K562 (cell line): ENCODE data around the gene KBTBD12. TPM values are rescaled to one million over a fixed set of nuclear protein-coding genes. Genes with fewer than 3 reads are reported as not detected.

Source experiments
- ATAC-seq: fragments of 200-7000 bp; cut with Tn5 transposase; 3 replicates; pipeline ENCODE4 v1.9.1; 2020; ENCODE audit warnings: moderate library complexity
- BruUV-seq: library from RNA; stranded (reverse); fragments of 400-500 nt; replicated peaks from 2 replicates; lab custom pipeline; 2021; lab: Mats Ljungman, UMichigan
- CTCF ChIA-PET: fragments of 300-600 bp; formaldehyde crosslinking; extraction: SDS; loops from one replicate; lab custom pipeline; 2021; ENCODE audit warnings: low intra/inter-chr PET ratio; lab: Yijun Ruan, JAX
- POLR2A ChIA-PET: fragments of 300-600, 350-650 bp; sonication (Branson Sonifier 250); formaldehyde crosslinking; extraction: SDS; loops from one replicate; lab custom pipeline; 2021; ENCODE audit warnings: antibody characterized with exemption, inconsistent platforms; lab: Yijun Ruan, JAX
- DNase-seq, 4 experiments: peaks; one replicate each; pipeline versions ENCODE4 v3.0.0 to v3.0.0-alpha.2; 2011 to 2018; ENCODE audit warnings: low spot score in 3 of 4, mixed read lengths in 3 of 4; ENCODE audit errors: extremely low read depth in 1 of 4
- FAIRE-seq: peaks from 2 replicates; lab custom pipeline; 2011; peaks lifted over from hg19 to GRCh38; lab: Jason Lieb, UNC
- H2AFZ ChIP-seq: 2 replicates; pipeline ENCODE4 v1.6.0; 2011; ENCODE audit warnings: low read depth, low read length, control low read depth, inconsistent platforms
- H3K27ac ChIP-seq: fragments of 200-600 bp; 3 replicates; pipeline ENCODE4 v1.8.0; 2011; ENCODE audit warnings: low read depth, mild to moderate bottlenecking, control low read depth, inconsistent platforms, low read length, moderate library complexity, mixed read lengths; ENCODE audit errors: extremely low read depth
- H3K27me3 ChIP-seq, 2 experiments: fragments of 300-600 bp in 1 of 2; 2 replicates in 1 of 2; 3 replicates in 1 of 2; pipeline versions ENCODE4 v1.6.0 to v1.8.0; 2011; ENCODE audit warnings: inconsistent platforms in 2 of 2, low read length in 2 of 2, mild to moderate bottlenecking in 1 of 2, mixed read lengths in 1 of 2, moderate library complexity in 1 of 2; ENCODE audit not compliant: control insufficient read depth in 2 of 2, insufficient read depth in 2 of 2
- H3K36me3 ChIP-seq: fragments of 300-600 bp; 3 replicates; pipeline ENCODE4 v1.8.0; 2011; ENCODE audit warnings: mild to moderate bottlenecking, low read length, inconsistent platforms; ENCODE audit not compliant: control insufficient read depth, insufficient read depth
- H3K4me1 ChIP-seq, 2 experiments: fragments of 200-600 bp in 1 of 2; replicated peaks in 1 of 2; 2 replicates in 1 of 2; 3 replicates in 1 of 2; pipeline versions ENCODE4 v1.5.1 to v1.8.0; 2011; ENCODE audit warnings: inconsistent platforms in 2 of 2, low read length in 2 of 2, mild to moderate bottlenecking in 1 of 2, mixed read lengths in 1 of 2, moderate library complexity in 1 of 2; ENCODE audit not compliant: control insufficient read depth in 2 of 2, insufficient read depth in 2 of 2
- H3K4me2 ChIP-seq: 2 replicates; pipeline ENCODE4 v1.6.1; 2011; ENCODE audit warnings: low read length, control low read depth, inconsistent platforms, mixed read lengths; ENCODE audit not compliant: insufficient read depth
- H3K4me3 ChIP-seq: fragments of 200-600 bp; sonication (generic), shearing (Covaris generic); 2 replicates; pipeline ENCODE4 v1.5.1; 2016; ENCODE audit warnings: control low read depth, inconsistent platforms
- H3K79me2 ChIP-seq: fragments of 200-600 bp; 3 replicates; pipeline ENCODE4 v1.8.0; 2011; ENCODE audit warnings: low read length, inconsistent platforms; ENCODE audit not compliant: control insufficient read depth, insufficient read depth
- H3K9ac ChIP-seq, 2 experiments: 2 replicates each; pipeline versions ENCODE4 v1.6.0 to v1.6.1; 2011; ENCODE audit warnings: low read depth in 2 of 2, low read length in 2 of 2, control low read depth in 1 of 2, inconsistent platforms in 1 of 2, mild to moderate bottlenecking in 1 of 2, mixed read lengths in 1 of 2; ENCODE audit not compliant: insufficient read depth in 1 of 2
- H3K9me1 ChIP-seq: one replicate; pipeline ENCODE4 v1.6.0; 2011; ENCODE audit warnings: inconsistent platforms, mild to moderate bottlenecking, low read length, moderate library complexity; ENCODE audit not compliant: control insufficient read depth, insufficient read depth
- H3K9me3 ChIP-seq: replicated peaks from 2 replicates; pipeline ENCODE4 v1.5.1; 2011; ENCODE audit warnings: low read depth, low read length, inconsistent platforms; ENCODE audit not compliant: control insufficient read depth, insufficient read depth
- H4K20me1 ChIP-seq: replicated peaks from 2 replicates; pipeline ENCODE4 v1.6.1; 2011; ENCODE audit warnings: low read length, inconsistent platforms, mixed read lengths; ENCODE audit not compliant: control insufficient read depth, insufficient read depth
- CBX1 ChIP-seq: sonication (generic); IDR thresholded peaks from 2 replicates; pipeline ENCODE4 v1.6.1; 2016; ENCODE audit warnings: antibody characterized with exemption, low read depth, mild to moderate bottlenecking
- CREBBP ChIP-seq: IDR thresholded peaks from one replicate; pipeline ENCODE4 v1.6.1; 2012; ENCODE audit warnings: low read depth, mild to moderate bottlenecking, control low read depth, inconsistent platforms, low read length
- ELF1 ChIP-seq: fragments of 200-800 bp; sonication (Bioruptor generic); IDR thresholded peaks from 2 replicates; pipeline ENCODE4 v1.6.1; 2016; ENCODE audit warnings: missing genetic modification characterization, missing compliant biosample characterization
- EZH2 ChIP-seq: IDR thresholded peaks from 2 replicates; pipeline ENCODE4 v1.6.1; 2012; ENCODE audit warnings: low read depth, mild to moderate bottlenecking, inconsistent platforms, low read length, borderline replicate concordance
- HIVEP1 ChIP-seq: fragments of 250-450 bp; sonication (Bioruptor Pico); IDR thresholded peaks from 2 replicates; pipeline ENCODE4 v1.4.0; 2020; ENCODE audit warnings: mild to moderate bottlenecking
- HLTF ChIP-seq: fragments of 450-650 bp; IDR thresholded peaks from 2 replicates; pipeline ENCODE4 v1.6.1; 2016
- KDM5B ChIP-seq: fragments of 200-600 bp; sonication (generic); IDR thresholded peaks from 2 replicates; pipeline ENCODE4 v1.6.1; 2012; ENCODE audit warnings: low read depth, mild to moderate bottlenecking, moderate library complexity, low read length, control low read depth, inconsistent platforms; ENCODE audit not compliant: insufficient replicate concordance
- MAX ChIP-seq: sonication (generic); formaldehyde crosslinking; IDR thresholded peaks from 2 replicates; pipeline ENCODE4 v1.9.0; 2022; ENCODE audit warnings: mild to moderate bottlenecking, missing genetic modification reagents
- SREBF2 ChIP-seq: sonication (generic); formaldehyde crosslinking; IDR thresholded peaks from 2 replicates; pipeline ENCODE4 v1.4.0; 2020; ENCODE audit warnings: mild to moderate bottlenecking, missing genetic modification reagents
- THRA ChIP-seq: fragments of 450-650 bp; IDR thresholded peaks from 2 replicates; pipeline ENCODE4 v1.6.1; 2017; ENCODE audit warnings: mild to moderate bottlenecking, moderate library complexity
- ZNF12 ChIP-seq: sonication (generic); formaldehyde crosslinking; IDR thresholded peaks from 2 replicates; pipeline ENCODE4 v1.4.0; 2020; ENCODE audit warnings: mild to moderate bottlenecking, missing genetic modification reagents
- WGBS: fragments of 100-300 bp; shearing (Covaris generic); methylation state at CpG from one replicate; pipeline ENCODE4 v1.1.6; 2016; ENCODE audit warnings: low coverage, mixed read lengths; ENCODE audit not compliant: insufficient coverage; ENCODE audit errors: missing lambda C conversion rate; 5-methylcytosine and 5-hydroxymethylcytosine counted together
- in situ Hi-C: fragments of 300-500 bp; cut with MboI; formaldehyde crosslinking; loops from 4 replicates; pipeline ENCODE4 v1.15.0; 2018; ENCODE audit warnings: inconsistent platforms, mixed read lengths
- intact Hi-C: fragments of 100-400 bp; cut with micrococcal nuclease; formaldehyde crosslinking; loops from 2 replicates; pipeline ENCODE4 v1.14.2; 2022
- polyA plus RNA-seq, 8 experiments: library from polyadenylated mRNA; depleted of rRNA in 4 of 8; stranded (reverse) in 5 of 8; unstranded in 3 of 8; fragments of >200 nt; fragmentation: Nextera tagmentation in 2 of 8; fragmentation: Illumina TruSeq in 1 of 8; extraction: Ambion mirVana in 2 of 8; extraction: Trizol in 1 of 8; gene quantifications; 2 replicates each; pipeline versions ENCODE4 v1.2.1 to v1.2.3, GENCODE V29; 2011 to 2014; ENCODE audit warnings: inconsistent platforms in 1 of 8, missing spikeins in 1 of 8
- total RNA-seq, 7 experiments: library from RNA; depleted of rRNA in 6 of 7; stranded (reverse); fragments of >200 nt in 6 of 7; fragmentation: Illumina TruSeq in 2 of 7; extraction: Trizol in 2 of 7; gene quantifications; 2 replicates each; pipeline versions ENCODE4 v1.2.1 to v1.2.3, GENCODE V29; 2011 to 2021; ENCODE audit warnings: low replicate concordance in 1 of 7
- TF ChIP-seq, protein P1 (sequence below): sonication (generic); formaldehyde crosslinking; IDR thresholded peaks from 2 replicates; pipeline ENCODE4 v1.8.0; 2023; ENCODE audit warnings: missing genetic modification reagents, mild to moderate bottlenecking, borderline replicate concordance
- TF ChIP-seq, protein P2 (sequence below): fragments of 450-650 bp; IDR thresholded peaks from 2 replicates; pipeline ENCODE4 v1.6.1; 2016; ENCODE audit warnings: antibody characterized with exemption

The KBTBD12 gene
- total and polyA plus RNA-seq, 9 of the 15 experiments (the other 6 are each of a cell fraction or from before 2014, with no cell fraction given): not detected

DNA sequence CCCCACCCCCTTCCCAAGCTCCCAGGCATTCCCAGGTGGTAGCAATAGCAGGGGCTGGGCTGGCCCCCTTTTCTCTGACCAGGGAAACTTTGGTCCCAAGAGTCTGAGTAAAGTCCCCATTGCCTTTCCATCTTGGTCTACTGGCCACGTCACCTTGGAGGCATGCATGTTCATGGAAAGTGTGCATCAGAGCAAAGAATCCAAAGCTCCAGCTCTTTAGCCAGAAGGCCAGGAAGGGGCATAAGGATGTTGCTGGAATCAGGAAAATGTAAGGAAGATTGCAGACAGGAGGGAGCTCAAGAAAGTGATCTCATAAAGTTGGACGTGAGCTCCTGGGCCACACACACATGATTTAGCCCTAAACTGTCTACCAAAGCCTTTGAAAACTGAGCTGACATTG is 63.6 kb downstream of the KBTBD12 start:
- Histone ChIP-seq H4K20me1 (no peaks in the 10 kb centered on the region), H3K27me3 (no peaks in the 10 kb centered on the region; a peak in 1 of 5 replicates), H3K79me2 (no peaks in the 10 kb centered on the region), H2AFZ (no peak overlapping the region), H3K9me1 (no peaks in the 10 kb centered on the region), H3K4me2 (no peak overlapping the region), H3K9ac (no peak overlapping the region), H3K27ac (no peak overlapping the region), H3K36me3 (no peaks in the 10 kb centered on the region), H3K4me3 (no peak overlapping the region), H3K9me3 (no peaks in the 10 kb centered on the region), H3K4me1 (no peaks in the 10 kb centered on the region)
- 0% methylated on average over 2 of the region's 2 CpGs for WGBS
- FAIRE-seq (no peak), DNase-seq (no peak), ATAC-seq (no peak)
- ChIA-PET CTCF (no interaction called here), POLR2A (interaction anchor here (0.7 kb wide), 2 partner anchors 384 to 663 kb away, joined by 3 to 4 read pairs; no protein-coding TSS in a partner anchor)
- BruUV-seq: no TSS peak
- in situ Hi-C loops: no loop called here
- no peak for TF ChIP-seq HIVEP1 (CRISPR knock-in tag)
- TF ChIP-seq THRA: no peak
- TF ChIP-seq ELF1: no peak
- TF ChIP-seq HLTF: no peak
- TF ChIP-seq SREBF2 (CRISPR knock-in tag): no peak
- TF ChIP-seq, protein P1, sequence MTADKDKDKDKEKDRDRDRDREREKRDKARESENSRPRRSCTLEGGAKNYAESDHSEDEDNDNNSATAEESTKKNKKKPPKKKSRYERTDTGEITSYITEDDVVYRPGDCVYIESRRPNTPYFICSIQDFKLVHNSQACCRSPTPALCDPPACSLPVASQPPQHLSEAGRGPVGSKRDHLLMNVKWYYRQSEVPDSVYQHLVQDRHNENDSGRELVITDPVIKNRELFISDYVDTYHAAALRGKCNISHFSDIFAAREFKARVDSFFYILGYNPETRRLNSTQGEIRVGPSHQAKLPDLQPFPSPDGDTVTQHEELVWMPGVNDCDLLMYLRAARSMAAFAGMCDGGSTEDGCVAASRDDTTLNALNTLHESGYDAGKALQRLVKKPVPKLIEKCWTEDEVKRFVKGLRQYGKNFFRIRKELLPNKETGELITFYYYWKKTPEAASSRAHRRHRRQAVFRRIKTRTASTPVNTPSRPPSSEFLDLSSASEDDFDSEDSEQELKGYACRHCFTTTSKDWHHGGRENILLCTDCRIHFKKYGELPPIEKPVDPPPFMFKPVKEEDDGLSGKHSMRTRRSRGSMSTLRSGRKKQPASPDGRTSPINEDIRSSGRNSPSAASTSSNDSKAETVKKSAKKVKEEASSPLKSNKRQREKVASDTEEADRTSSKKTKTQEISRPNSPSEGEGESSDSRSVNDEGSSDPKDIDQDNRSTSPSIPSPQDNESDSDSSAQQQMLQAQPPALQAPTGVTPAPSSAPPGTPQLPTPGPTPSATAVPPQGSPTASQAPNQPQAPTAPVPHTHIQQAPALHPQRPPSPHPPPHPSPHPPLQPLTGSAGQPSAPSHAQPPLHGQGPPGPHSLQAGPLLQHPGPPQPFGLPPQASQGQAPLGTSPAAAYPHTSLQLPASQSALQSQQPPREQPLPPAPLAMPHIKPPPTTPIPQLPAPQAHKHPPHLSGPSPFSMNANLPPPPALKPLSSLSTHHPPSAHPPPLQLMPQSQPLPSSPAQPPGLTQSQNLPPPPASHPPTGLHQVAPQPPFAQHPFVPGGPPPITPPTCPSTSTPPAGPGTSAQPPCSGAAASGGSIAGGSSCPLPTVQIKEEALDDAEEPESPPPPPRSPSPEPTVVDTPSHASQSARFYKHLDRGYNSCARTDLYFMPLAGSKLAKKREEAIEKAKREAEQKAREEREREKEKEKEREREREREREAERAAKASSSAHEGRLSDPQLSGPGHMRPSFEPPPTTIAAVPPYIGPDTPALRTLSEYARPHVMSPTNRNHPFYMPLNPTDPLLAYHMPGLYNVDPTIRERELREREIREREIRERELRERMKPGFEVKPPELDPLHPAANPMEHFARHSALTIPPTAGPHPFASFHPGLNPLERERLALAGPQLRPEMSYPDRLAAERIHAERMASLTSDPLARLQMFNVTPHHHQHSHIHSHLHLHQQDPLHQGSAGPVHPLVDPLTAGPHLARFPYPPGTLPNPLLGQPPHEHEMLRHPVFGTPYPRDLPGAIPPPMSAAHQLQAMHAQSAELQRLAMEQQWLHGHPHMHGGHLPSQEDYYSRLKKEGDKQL: no peak
- TF ChIP-seq MAX (CRISPR knock-in tag): no peak
- no peak for TF ChIP-seq CREBBP
- TF ChIP-seq EZH2: no peak
- no peak for TF ChIP-seq CBX1
- TF ChIP-seq, protein P2, sequence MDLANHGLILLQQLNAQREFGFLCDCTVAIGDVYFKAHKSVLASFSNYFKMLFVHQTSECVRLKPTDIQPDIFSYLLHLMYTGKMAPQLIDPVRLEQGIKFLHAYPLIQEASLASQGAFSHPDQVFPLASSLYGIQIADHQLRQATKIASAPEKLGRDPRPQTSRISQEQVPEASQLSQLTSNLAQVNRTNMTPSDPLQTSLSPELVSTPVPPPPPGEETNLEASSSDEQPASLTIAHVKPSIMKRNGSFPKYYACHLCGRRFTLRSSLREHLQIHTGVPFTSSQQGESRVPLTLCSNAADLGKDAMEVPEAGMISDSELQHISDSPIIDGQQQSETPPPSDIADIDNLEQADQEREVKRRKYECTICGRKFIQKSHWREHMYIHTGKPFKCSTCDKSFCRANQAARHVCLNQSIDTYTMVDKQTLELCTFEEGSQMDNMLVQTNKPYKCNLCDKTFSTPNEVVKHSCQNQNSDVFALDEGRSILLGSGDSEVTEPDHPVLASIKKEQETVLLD: no peak
- no peak for TF ChIP-seq ZNF12 (CRISPR knock-in tag)
- TF ChIP-seq KDM5B: no peak
- intact Hi-C loops: no loop called here
